BLaER1 treated with 17β-estradiol and CSF1 and Interleukin-3, amounts not matched to agents 10 nM and 100 nM (cell line): Measurements from ENCODE around the gene OCA2.
A peak's percentile ranks its signal among the peaks of the same experiment; 100 is the strongest.

Experiments
- H3K27ac ChIP-seq, 11 experiments: shearing (Covaris generic); formaldehyde crosslinking; 2 replicates each; pipeline ENCODE4 v1.8.1; 2022
- H3K27me3 ChIP-seq, 11 experiments: shearing (Covaris generic); formaldehyde crosslinking; 2 replicates each; pipeline ENCODE4 v1.8.1; 2022
- H3K36me3 ChIP-seq, 11 experiments: shearing (Covaris generic); formaldehyde crosslinking; 2 replicates each; pipeline ENCODE4 v1.8.1; 2022
- H3K4me1 ChIP-seq, 10 experiments: shearing (Covaris generic); formaldehyde crosslinking; 2 replicates each; pipeline ENCODE4 v1.8.1; 2022
- H3K4me2 ChIP-seq, 11 experiments: shearing (Covaris generic); formaldehyde crosslinking; 2 replicates each; pipeline ENCODE4 v1.8.1; 2022
- H3K4me3 ChIP-seq, 10 experiments: shearing (Covaris generic); formaldehyde crosslinking; 2 replicates each; pipeline ENCODE4 v1.8.1; 2022
- H3K9ac ChIP-seq, 11 experiments: shearing (Covaris generic); formaldehyde crosslinking; 2 replicates each; pipeline ENCODE4 v1.8.1; 2022
- H3K9me3 ChIP-seq, 11 experiments: shearing (Covaris generic); formaldehyde crosslinking; replicated peaks in 1 of 11; 2 replicates each; pipeline ENCODE4 v1.8.1; 2022
- H4K20me1 ChIP-seq, 11 experiments: shearing (Covaris generic); formaldehyde crosslinking; 2 replicates each; pipeline ENCODE4 v1.8.1; 2022
- Cebpa-rat ChIP-seq, 11 experiments: shearing (Covaris generic); IDR thresholded peaks; 2 replicates each; pipeline ENCODE4 v1.8.1; 2022

OCA2 gene

DNA sequence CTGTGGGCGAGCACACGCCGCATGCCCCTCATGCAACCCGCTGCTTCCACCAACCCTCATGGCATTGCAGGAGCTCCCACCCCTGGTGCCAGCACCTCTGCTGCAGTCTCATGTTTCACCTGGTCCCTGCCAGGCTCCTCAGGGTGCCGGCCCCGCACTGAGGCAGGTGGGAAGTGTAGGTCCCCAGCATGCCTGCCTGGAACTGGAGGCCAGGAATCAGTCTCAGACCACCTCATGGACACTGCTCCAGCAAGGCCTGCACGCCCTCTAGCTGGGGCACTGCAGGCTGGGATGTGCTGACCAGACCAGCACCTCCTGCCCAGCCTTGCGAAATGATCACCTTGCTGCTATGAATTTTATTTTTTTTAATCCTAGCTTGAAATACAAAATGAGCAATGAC is 39.1 kb downstream of the OCA2 start:
- Histone ChIP-seq H3K9me3 (peaks cover 11 to 40% (median 22%) of the 10 kb centered on the region in 11 experiments; a peak in 19 of 22 replicates), H3K27ac (no peak overlapping the region), H3K4me3 (no peak overlapping the region), H3K4me1 (peaks cover 0 to 17% (median 14%) of the 10 kb centered on the region in 10 experiments; a peak in 16 of 20 replicates), H3K36me3 (no peaks in the 10 kb centered on the region), H3K27me3 (no peaks in the 10 kb centered on the region), H4K20me1 (0 out of 22 replicates have a peak, but pooled peaks cover 0 to 5% (median 0%) of the 10 kb centered on the region in 11 experiments), H3K9ac (no peak overlapping the region), H3K4me2 (no peak overlapping the region)
- no peak for TF ChIP-seq Cebpa-rat (IDR thresholded peaks at IDR 0.05)

DNA sequence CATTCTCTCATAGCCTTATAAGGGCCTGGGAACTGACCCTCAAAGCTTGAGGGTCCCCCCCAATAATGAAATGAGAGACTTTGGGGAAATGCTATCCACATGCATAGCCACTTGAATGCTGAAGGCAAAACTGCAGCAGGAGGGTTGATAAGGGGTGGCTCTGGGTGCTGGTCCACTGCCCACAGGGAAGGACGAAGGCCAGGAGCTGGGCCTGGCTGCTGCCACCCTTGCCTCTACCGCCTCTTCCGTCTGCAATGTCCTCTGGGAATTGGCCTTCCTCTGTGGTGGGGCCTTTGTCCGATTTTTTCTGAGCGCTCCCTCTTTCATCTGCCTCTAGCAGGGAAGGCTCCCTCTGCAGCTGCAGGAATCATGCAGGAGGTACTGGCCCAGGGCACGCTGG is 41.0 kb downstream of the OCA2 start:
- no peak overlapping the region for H3K4me3 ChIP-seq
- H4K20me1 ChIP-seq: 0 out of 22 replicates have a peak, but pooled peaks cover 0 to 5% (median 0%) of the 10 kb centered on the region in 11 experiments
- no peak for TF ChIP-seq Cebpa-rat (IDR thresholded peaks at IDR 0.05)
- peaks cover under 1 to 25% (median 12%) of the 10 kb centered on the region in 11 experiments; a peak in 15 of 22 replicates for H3K9me3 ChIP-seq
- no peaks in the 10 kb centered on the region for H3K36me3 ChIP-seq
- H3K27me3 ChIP-seq: no peaks in the 10 kb centered on the region
- H3K4me1 ChIP-seq: peaks cover 0 to 23% (median 19%) of the 10 kb centered on the region in 10 experiments; a peak in 16 of 20 replicates
- no peak overlapping the region for H3K27ac ChIP-seq
- H3K9ac ChIP-seq: no peak overlapping the region
- peak overlapping the region in 9 of 11 experiments; percentile 41 to 70 (median 64); a peak in 17 of 22 replicates for H3K4me2 ChIP-seq

DNA sequence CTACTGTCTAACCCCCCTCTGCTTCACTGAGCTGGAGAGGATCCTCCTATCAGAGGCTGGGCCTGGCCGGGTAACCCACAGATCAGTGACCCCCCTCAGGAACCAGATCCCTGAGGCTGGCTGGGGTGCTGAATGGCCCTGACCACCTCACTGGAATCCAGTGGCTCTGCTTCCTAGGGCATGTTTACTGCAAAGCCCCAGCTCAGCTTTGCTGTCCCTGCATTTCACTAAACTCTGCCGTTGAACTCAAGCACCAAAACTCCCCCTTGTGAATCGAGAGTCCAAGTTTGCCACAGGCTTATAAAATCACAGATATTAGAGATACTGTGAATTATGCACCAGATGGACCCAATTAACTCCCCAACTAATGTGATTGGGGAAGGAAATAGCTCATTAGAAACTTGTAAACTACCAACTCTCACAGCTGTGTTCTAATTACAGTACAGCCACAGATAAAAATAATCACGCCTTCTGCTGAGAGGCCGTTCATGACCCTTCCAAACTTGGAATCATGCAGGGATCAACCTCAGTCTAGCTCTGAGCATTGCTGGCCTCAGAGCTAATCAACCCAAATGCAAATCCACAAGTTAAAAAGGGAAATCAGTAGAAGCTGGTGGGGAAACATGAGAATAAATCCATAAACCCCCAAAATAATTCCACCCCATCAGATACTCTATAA is 47.0 kb downstream of the OCA2 start:
- TF ChIP-seq Cebpa-rat (IDR thresholded peaks at IDR 0.05): no peak
- H3K9ac ChIP-seq: peak overlapping the region in 4 of 11 experiments; percentile 1 to 34 (median 20); a peak in 3 of 22 replicates
- peak overlapping the region in 10 of 11 experiments; percentile 16 to 82 (median 64); a peak in 19 of 22 replicates for H3K4me2 ChIP-seq
- H3K4me1 ChIP-seq: peaks cover 5 to 33% (median 29%) of the 10 kb centered on the region in 10 experiments; a peak in 18 of 20 replicates
- H3K4me3 ChIP-seq: no peak overlapping the region
- H4K20me1 ChIP-seq: no peaks in the 10 kb centered on the region
- no peaks in the 10 kb centered on the region for H3K27me3 ChIP-seq
- H3K36me3 ChIP-seq: no peaks in the 10 kb centered on the region
- peaks cover 14 to 23% (median 16%) of the 10 kb centered on the region in 11 experiments; a peak in 19 of 22 replicates for H3K9me3 ChIP-seq
- H3K27ac ChIP-seq: no peak overlapping the region

DNA sequence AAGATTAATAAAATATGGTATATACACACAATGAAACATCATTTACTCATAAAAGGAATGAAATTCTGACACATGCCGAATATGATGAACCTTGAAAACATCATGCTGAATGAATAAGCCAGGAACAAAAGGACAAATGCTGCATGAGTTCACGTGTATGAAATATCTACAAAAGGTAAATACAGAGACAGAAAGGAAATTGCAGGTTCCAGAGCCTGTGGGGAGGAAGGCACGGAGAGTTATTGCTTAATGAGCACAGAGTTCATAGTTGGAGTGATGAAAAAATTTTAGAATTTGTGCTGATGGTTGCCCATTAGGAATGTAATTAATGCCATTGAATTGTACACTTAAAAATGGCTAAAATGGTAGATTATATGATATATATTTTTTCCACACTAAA is 49.5 kb downstream of the OCA2 start:
- Histone ChIP-seq H3K27me3 (no peaks in the 10 kb centered on the region), H3K9me3 (peaks cover 14 to 27% (median 21%) of the 10 kb centered on the region in 11 experiments; a peak in 20 of 22 replicates), H3K27ac (no peak overlapping the region), H3K9ac (no peak overlapping the region), H3K4me3 (no peak overlapping the region), H3K36me3 (no peaks in the 10 kb centered on the region), H3K4me2 (no peak overlapping the region), H4K20me1 (no peaks in the 10 kb centered on the region), H3K4me1 (peaks cover 5 to 33% (median 29%) of the 10 kb centered on the region in 10 experiments; a peak in 18 of 20 replicates)
- no peak for TF ChIP-seq Cebpa-rat (IDR thresholded peaks at IDR 0.05)

DNA sequence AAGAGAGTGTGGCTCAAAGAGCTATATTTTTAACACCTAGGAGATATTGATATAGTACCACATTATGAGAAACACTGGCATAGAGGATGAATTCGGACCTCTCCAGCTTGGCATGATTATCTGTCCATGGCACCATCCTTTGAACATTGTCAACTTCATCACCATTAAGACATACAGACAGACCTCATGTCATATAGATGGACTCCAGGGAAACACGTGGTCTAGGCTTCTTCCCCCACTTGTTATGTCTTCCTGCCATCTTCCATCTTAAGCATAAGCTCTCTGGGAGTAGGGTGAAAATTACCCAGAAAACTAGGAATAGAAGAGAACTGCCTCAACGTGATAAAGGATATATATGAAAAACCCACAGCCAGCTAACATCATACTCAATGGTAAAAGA is 51.8 kb downstream of the OCA2 start:
- Histone ChIP-seq H3K9ac (no peak overlapping the region), H3K4me1 (peaks cover 3 to 19% (median 15%) of the 10 kb centered on the region in 10 experiments; a peak in 18 of 20 replicates), H3K36me3 (no peaks in the 10 kb centered on the region), H3K4me2 (no peak overlapping the region), H3K27me3 (no peaks in the 10 kb centered on the region), H3K9me3 (peaks cover 14 to 27% (median 20%) of the 10 kb centered on the region in 11 experiments; a peak in 19 of 22 replicates), H3K27ac (no peak overlapping the region), H3K4me3 (no peak overlapping the region), H4K20me1 (no peaks in the 10 kb centered on the region)
- TF ChIP-seq Cebpa-rat (IDR thresholded peaks at IDR 0.05): no peak

DNA sequence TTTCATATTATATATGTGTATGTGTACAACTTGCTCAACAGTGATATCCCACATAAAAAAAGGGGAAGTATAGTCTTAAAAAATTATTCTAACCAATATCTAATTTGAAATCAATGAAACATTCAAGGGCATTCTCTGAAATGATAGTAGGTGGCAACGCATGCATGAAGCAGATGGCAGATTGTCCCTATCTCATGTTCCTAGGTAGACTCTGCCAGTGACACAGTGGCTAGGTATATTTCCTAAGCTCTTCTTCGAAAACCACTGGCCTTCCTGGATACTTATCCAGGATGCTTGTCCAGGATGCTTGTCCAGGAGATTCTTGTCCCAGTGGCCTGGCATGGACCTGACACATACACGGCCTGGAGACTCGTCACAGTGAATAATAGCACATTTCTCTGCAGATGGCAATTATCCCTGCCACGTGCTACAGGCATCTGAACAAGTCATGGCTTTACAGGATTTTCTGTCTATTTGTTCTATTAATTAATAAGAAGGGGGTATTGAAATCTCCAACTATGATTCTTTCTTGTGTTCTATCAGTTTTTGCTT is 54.9 kb downstream of the OCA2 start:
- Histone ChIP-seq H3K9ac (no peak overlapping the region), H3K27ac (no peak overlapping the region), H3K36me3 (no peaks in the 10 kb centered on the region), H3K4me3 (no peak overlapping the region), H3K9me3 (peaks cover 14 to 27% (median 20%) of the 10 kb centered on the region in 11 experiments; a peak in 19 of 22 replicates), H4K20me1 (no peaks in the 10 kb centered on the region), H3K4me2 (no peak overlapping the region), H3K4me1 (no peaks in the 10 kb centered on the region), H3K27me3 (no peaks in the 10 kb centered on the region)
- no peak for TF ChIP-seq Cebpa-rat (IDR thresholded peaks at IDR 0.05)

DNA sequence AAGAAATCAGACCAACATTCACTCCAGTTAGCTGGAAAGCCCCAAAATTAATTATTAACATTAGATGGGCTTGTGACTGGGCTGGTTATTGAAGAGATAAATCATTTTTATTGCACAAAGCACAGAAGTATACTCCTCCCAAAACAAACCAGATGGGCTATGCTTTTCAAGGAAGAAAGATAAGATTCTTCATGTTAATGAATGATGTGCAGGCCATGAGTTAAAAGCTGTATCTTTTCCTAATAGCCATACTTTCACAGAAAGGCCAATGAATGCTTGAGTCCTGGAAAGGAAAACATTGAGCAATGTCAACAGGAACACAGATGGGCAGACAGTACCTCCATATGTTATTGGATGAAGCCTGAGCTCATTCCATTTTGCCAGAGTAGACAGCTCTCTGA is 55.4 kb downstream of the OCA2 start:
- H3K9me3 ChIP-seq: peaks cover 14 to 26% (median 19%) of the 10 kb centered on the region in 11 experiments; a peak in 19 of 22 replicates
- H3K4me1 ChIP-seq: no peaks in the 10 kb centered on the region
- no peak overlapping the region for H3K4me2 ChIP-seq
- H3K9ac ChIP-seq: no peak overlapping the region
- H3K27ac ChIP-seq: no peak overlapping the region
- H3K27me3 ChIP-seq: no peaks in the 10 kb centered on the region
- no peak overlapping the region for H3K4me3 ChIP-seq
- H3K36me3 ChIP-seq: no peaks in the 10 kb centered on the region
- no peaks in the 10 kb centered on the region for H4K20me1 ChIP-seq
- TF ChIP-seq Cebpa-rat (IDR thresholded peaks at IDR 0.05): no peak

DNA sequence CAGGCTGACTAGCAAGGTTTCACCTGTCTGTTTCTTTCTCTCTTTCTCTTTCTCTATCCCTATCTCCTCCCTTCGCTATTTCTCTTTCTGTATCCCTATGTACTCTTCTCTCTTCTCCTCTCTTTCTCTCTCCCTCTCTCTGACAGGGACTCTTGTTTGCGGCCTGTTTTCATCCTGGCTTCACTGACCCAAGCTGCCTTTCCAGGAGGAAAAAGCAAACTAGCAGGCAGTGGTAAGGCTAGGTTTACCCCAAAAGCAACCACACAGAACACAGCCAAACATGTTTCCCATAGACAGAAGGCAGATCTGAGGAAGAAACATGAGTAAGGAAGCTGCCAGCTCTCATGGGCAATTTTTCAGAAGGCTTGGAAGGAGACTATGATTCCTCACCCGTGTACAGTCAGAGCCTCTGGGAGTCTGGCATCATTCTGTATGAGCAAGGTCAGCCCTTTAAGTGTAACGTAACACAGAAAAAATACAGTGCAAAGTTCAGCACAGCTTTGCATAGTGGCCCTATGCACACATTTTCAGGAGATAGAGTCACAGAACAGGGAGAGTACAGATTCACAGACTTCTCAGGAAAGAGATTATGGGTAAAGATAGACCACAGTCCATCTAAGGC is 61.0 kb downstream of the OCA2 start:
- Histone ChIP-seq H3K9ac (no peak overlapping the region), H3K27ac (no peak overlapping the region), H4K20me1 (no peaks in the 10 kb centered on the region), H3K4me3 (no peak overlapping the region), H3K9me3 (no peaks in the 10 kb centered on the region), H3K36me3 (no peaks in the 10 kb centered on the region), H3K4me1 (no peaks in the 10 kb centered on the region), H3K27me3 (no peaks in the 10 kb centered on the region), H3K4me2 (no peak overlapping the region)
- TF ChIP-seq Cebpa-rat (IDR thresholded peaks at IDR 0.05): no peak

DNA sequence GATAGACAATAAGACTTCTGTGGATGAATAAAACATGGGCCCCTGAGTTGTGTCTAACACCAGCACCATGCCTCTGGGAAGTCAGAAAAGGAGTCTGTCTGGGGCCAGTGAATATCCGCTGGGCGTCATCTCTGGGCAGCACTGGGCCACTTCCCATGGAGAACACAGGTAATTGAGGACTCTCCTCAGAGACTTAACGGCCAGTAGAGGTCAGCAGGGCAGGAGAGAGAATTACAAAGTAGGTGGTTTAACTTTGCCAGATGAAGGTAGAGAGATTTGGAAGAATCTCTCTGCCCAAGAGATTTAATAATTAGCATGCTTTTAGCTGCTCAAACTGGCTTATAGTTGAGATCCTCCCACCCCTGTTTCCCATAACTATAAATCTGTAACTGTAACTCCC is 65.7 kb downstream of the OCA2 start:
- no peak for TF ChIP-seq Cebpa-rat (IDR thresholded peaks at IDR 0.05)

More for the DNA sequence above, 65.7 kb downstream of the OCA2 start:
- Histone ChIP-seq H3K4me3 (no peak overlapping the region), H4K20me1 (no peaks in the 10 kb centered on the region), H3K27ac (no peak overlapping the region), H3K9me3 (no peaks in the 10 kb centered on the region), H3K9ac (no peak overlapping the region), H3K4me1 (no peaks in the 10 kb centered on the region), H3K27me3 (no peaks in the 10 kb centered on the region), H3K4me2 (no peak overlapping the region), H3K36me3 (no peaks in the 10 kb centered on the region)
